GM12875 (cell line): Measurements from ENCODE around the gene SLC38A5.

Experiments
- H3K4me3 ChIP-seq: one replicate; pipeline ENCODE4 v1.5.1; 2011; ENCODE audit warnings: low read depth, low read length, control low read depth
- TF ChIP-seq, protein P1 (sequence below): IDR thresholded peaks from 2 replicates; pipeline ENCODE4 v1.5.1; 2011; ENCODE audit warnings: low read depth, mild to moderate bottlenecking, control low read depth, inconsistent platforms, low read length, moderate library complexity, borderline replicate concordance; ENCODE audit not compliant: insufficient read depth

Gene SLC38A5

GRCh38 chrX:48491809-48492208 is 21.7 kb upstream of the SLC38A5 start:
- H3K4me3 ChIP-seq: no peak overlapping the region
- TF ChIP-seq, protein P1, sequence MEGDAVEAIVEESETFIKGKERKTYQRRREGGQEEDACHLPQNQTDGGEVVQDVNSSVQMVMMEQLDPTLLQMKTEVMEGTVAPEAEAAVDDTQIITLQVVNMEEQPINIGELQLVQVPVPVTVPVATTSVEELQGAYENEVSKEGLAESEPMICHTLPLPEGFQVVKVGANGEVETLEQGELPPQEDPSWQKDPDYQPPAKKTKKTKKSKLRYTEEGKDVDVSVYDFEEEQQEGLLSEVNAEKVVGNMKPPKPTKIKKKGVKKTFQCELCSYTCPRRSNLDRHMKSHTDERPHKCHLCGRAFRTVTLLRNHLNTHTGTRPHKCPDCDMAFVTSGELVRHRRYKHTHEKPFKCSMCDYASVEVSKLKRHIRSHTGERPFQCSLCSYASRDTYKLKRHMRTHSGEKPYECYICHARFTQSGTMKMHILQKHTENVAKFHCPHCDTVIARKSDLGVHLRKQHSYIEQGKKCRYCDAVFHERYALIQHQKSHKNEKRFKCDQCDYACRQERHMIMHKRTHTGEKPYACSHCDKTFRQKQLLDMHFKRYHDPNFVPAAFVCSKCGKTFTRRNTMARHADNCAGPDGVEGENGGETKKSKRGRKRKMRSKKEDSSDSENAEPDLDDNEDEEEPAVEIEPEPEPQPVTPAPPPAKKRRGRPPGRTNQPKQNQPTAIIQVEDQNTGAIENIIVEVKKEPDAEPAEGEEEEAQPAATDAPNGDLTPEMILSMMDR: no peak

- TF ChIP-seq, protein P1: no peak
- H3K4me3 ChIP-seq: no peak overlapping the region
Measured at GRCh38 chrX:48490661-48491060, 20.6 kb upstream of the SLC38A5 start.

- H3K4me3 ChIP-seq: no peak overlapping the region
- TF ChIP-seq, protein P1: no peak
Measured at GRCh38 chrX:48489892-48490291, 19.8 kb upstream of the SLC38A5 start.

DNA sequence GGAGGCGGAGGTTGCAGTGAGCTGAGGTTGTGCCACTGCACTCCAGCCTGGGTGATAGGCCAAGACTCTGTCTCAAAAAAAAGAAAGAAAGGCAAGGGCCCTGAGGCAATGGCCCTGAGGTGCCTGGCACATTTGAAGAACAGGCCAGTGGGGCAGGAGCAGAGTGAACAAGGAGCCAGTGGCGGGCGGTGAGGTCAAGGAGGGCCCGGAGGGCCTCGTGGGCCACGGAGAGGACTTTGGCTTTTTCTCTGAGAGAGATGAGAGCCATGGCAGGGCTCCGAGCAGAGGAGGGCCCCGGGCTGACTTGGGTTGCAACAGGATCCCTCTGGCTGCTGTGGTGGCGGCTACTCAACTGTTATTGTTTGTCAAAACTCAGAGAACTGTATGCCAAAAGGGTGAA is 19.2 kb upstream of the SLC38A5 start:
- TF ChIP-seq, protein P1: no peak
- no peak overlapping the region for H3K4me3 ChIP-seq

GRCh38 chrX:48488034-48488433 is 18.0 kb upstream of the SLC38A5 start:
- TF ChIP-seq, protein P1: no peak
- no peak overlapping the region for H3K4me3 ChIP-seq

- TF ChIP-seq, protein P1: no peak
- no peak overlapping the region for H3K4me3 ChIP-seq
Measured at GRCh38 chrX:48487362-48487798, 17.3 kb upstream of the SLC38A5 start.

DNA sequence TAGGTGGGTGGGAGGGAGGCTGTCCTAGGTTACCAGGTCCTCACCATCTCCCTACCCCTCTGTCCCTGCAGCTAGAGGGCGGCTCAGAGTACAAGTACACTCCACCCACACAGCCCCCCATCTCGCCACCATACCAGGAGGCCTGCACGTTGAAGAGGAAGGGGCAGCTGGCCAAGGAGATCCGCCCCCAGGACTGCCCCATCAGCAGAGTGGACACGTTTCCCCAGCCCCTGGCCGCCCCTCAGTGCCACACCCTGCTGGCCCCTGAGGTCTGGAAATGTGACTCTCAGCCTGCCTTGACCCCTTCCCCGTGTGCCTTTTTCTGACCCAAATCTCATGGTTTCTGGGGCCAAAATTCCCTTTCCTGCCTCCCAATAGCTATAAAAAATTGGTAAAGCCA is 12.5 kb upstream of the SLC38A5 start:
- no peak overlapping the region for H3K4me3 ChIP-seq
- TF ChIP-seq, protein P1: no peak
